ENCODE measurements around the gene OR9G1. TPM values are rescaled to one million over a fixed set of nuclear protein-coding genes. Genes with fewer than 3 reads are reported as not detected.

Gene OR9G1
- total and polyA plus RNA-seq, 9 of the 15 experiments (the other 6 are each of a cell fraction or from before 2014, with no cell fraction given) = not detected

- no peaks in the 10 kb centered on the region for H3K36me3 ChIP-seq (ENCODE audit: control insufficient read depth, insufficient read depth, low read length)
- in situ Hi-C loops (cut with MboI) (no loop called here), intact Hi-C loops (cut with micrococcal nuclease) (no loop called here)
- H4K20me1 ChIP-seq (replicated peaks; ENCODE audit: control insufficient read depth, insufficient read depth, low read length) = no peaks in the 10 kb centered on the region
- ChIA-PET POLR2A (no interaction called here), CTCF (ENCODE audit: low intra/inter-chr PET ratio) (no interaction called here)
- H3K79me2 ChIP-seq (ENCODE audit: control insufficient read depth, insufficient read depth, low read length) = no peaks in the 10 kb centered on the region
- H3K27me3 ChIP-seq (ENCODE audit: control insufficient read depth in 2 of 2, insufficient read depth in 2 of 2, low read length in 2 of 2) = no peaks in the 10 kb centered on the region
- no peak overlapping the region for H3K27ac ChIP-seq (ENCODE audit: extremely low read depth, low read depth, low read length)
- FAIRE-seq (no peak), ATAC-seq (no peak), DNase-seq (ENCODE audit: extremely low read depth in 1 of 4, low spot score in 3 of 4) (no peak)
- BruUV-seq (replicated peaks) = no TSS peak
- no peak overlapping the region for H3K4me3 ChIP-seq
- H3K9me1 ChIP-seq (ENCODE audit: control insufficient read depth, insufficient read depth, low read length) = no peaks in the 10 kb centered on the region
- H3K9me3 ChIP-seq (replicated peaks; ENCODE audit: control insufficient read depth, insufficient read depth, low read depth, low read length) = peaks cover 2% of the 10 kb centered on the region
- no peaks in the 10 kb centered on the region for H3K4me1 ChIP-seq (replicated peaks in 1 of 2; ENCODE audit: control insufficient read depth in 2 of 2, insufficient read depth in 2 of 2, low read length in 2 of 2)
- H3K4me2 ChIP-seq (ENCODE audit: insufficient read depth, low read length) = no peak overlapping the region
- under 1% methylated on average over 8 of the region's 8 CpGs for WGBS (ENCODE audit: insufficient coverage, low coverage, missing lambda C conversion rate)
- H2AFZ ChIP-seq (ENCODE audit: low read depth, low read length) = no peak overlapping the region
- H3K9ac ChIP-seq (ENCODE audit: insufficient read depth in 1 of 2, low read depth in 2 of 2, low read length in 2 of 2) = no peak overlapping the region
- no peak for TF ChIP-seq ARID2 (IDR thresholded peaks at IDR 0.05)
- no peak for TF ChIP-seq ARID4B (CRISPR knock-in tag; IDR thresholded peaks at IDR 0.05)
- no peak for TF ChIP-seq HDAC2 (IDR thresholded peaks at IDR 0.05)
- TF ChIP-seq CHD1 (IDR thresholded peaks at IDR 0.05; ENCODE audit: low read length) = no peak
- TF ChIP-seq EWSR1 (IDR thresholded peaks at IDR 0.05; ENCODE audit: borderline replicate concordance, low read depth, partially characterized antibody) = no peak
- TF ChIP-seq TAF9B (IDR thresholded peaks at IDR 0.05; ENCODE audit: partially characterized antibody) = no peak
- TF ChIP-seq MYC (IDR thresholded peaks at IDR 0.05; ENCODE audit: low read depth, low read length) = no peak
- no peak for TF ChIP-seq MYC (CRISPR knock-in tag; IDR thresholded peaks at IDR 0.05; ENCODE audit: borderline replicate concordance, low read depth)
- TF ChIP-seq ATF3 (IDR thresholded peaks at IDR 0.05) = no peak
- TF ChIP-seq ATF3 (CRISPR knock-in tag; conservative IDR thresholded peaks at IDR 0.05) = no peak
- no peak for TF ChIP-seq NR2C1 (IDR thresholded peaks at IDR 0.05)
- no peak for TF ChIP-seq NR2C1 (tag; IDR thresholded peaks at IDR 0.05)
- no peak for TF ChIP-seq BRF1 (IDR thresholded peaks at IDR 0.05; ENCODE audit: borderline replicate concordance, extremely low read depth, insufficient read length)
- TF ChIP-seq PHB (CRISPR knock-in tag; IDR thresholded peaks at IDR 0.05) = no peak
- TF ChIP-seq FOS (IDR thresholded peaks at IDR 0.05; ENCODE audit: extremely low read depth, insufficient read length) = no peak
- TF ChIP-seq PHF21A (IDR thresholded peaks at IDR 0.05; ENCODE audit: borderline replicate concordance, low read depth) = no peak
Measured at GRCh38 chr11:56700914-56701485, 2.1 kb downstream of the OR9G1 start.

All from K562 (cell line).